Fibroblast of lung (primary cell): Measurements from ENCODE around the gene VEGFC. TPM values are rescaled to one million over a fixed set of nuclear protein-coding genes. Genes with fewer than 3 reads are reported as not detected.

ENCODE experiments used
- DNase-seq, 2 donors: peaks; one replicate each; pipeline versions ENCODE4 v3.0.0 to v3.0.0-alpha.2; 2010; ENCODE audit warnings: low read depth in 2 of 2
- H2AFZ ChIP-seq: 2 replicates; pipeline ENCODE4 v1.5.1; 2012; ENCODE audit warnings: low read length, control low read depth, inconsistent platforms
- H3K27ac ChIP-seq: 2 replicates; pipeline ENCODE4 v1.5.1; 2011; ENCODE audit warnings: low read length, control low read depth; ENCODE audit not compliant: insufficient read depth
- H3K27me3 ChIP-seq: 2 replicates; pipeline ENCODE4 v1.5.1; 2011; ENCODE audit warnings: mild to moderate bottlenecking, low read length; ENCODE audit not compliant: control insufficient read depth, insufficient read depth
- H3K36me3 ChIP-seq: 2 replicates; pipeline ENCODE4 v1.5.1; 2011; ENCODE audit warnings: low read length; ENCODE audit not compliant: control insufficient read depth, insufficient read depth
- H3K4me1 ChIP-seq: 2 replicates; pipeline ENCODE4 v1.5.1; 2011; ENCODE audit warnings: low read length; ENCODE audit not compliant: control insufficient read depth, insufficient read depth; ENCODE audit errors: extremely low read depth
- H3K4me2 ChIP-seq: 2 replicates; pipeline ENCODE4 v1.5.1; 2011; ENCODE audit warnings: low read length, control low read depth; ENCODE audit not compliant: insufficient read depth; ENCODE audit errors: extremely low read depth
- H3K4me3 ChIP-seq, 4 experiments: fragments of 200-600 bp in 1 of 4; sonication (generic) in 1 of 4; replicated peaks in 1 of 4; 2 replicates each; pipeline ENCODE4 v1.5.1; 2011 to 2016; ENCODE audit warnings: low read length in 4 of 4, low read depth in 3 of 4, mild to moderate bottlenecking in 3 of 4, control low read depth in 2 of 4, inconsistent platforms in 1 of 4, mixed read lengths in 1 of 4; ENCODE audit not compliant: insufficient read depth in 1 of 4; ENCODE audit errors: control extremely low read depth in 1 of 4
- H3K79me2 ChIP-seq: 2 replicates; pipeline ENCODE4 v1.5.1; 2012; ENCODE audit warnings: mild to moderate bottlenecking, low read length, inconsistent platforms; ENCODE audit not compliant: control insufficient read depth, insufficient read depth
- H3K9ac ChIP-seq: 2 replicates; pipeline ENCODE4 v1.5.1; 2011; ENCODE audit warnings: mild to moderate bottlenecking, low read length, control low read depth; ENCODE audit not compliant: insufficient read depth
- H3K9me3 ChIP-seq: 2 replicates; pipeline ENCODE4 v1.5.1; 2012; ENCODE audit warnings: low read depth, low read length; ENCODE audit not compliant: control insufficient read depth, insufficient read depth
- H4K20me1 ChIP-seq: 2 replicates; pipeline ENCODE4 v1.5.1; 2011; ENCODE audit warnings: low read length; ENCODE audit not compliant: control insufficient read depth, insufficient read depth; ENCODE audit errors: extremely low read depth
- CTCF ChIP-seq, 2 donors: IDR thresholded peaks in 1 of 2; conservative IDR thresholded peaks in 1 of 2; 1 replicate in 1 of 2; 2 replicates in 1 of 2; pipeline ENCODE4 v1.5.1; 2011 to 2012; ENCODE audit warnings: low read length in 2 of 2, control low read depth in 1 of 2, inconsistent platforms in 1 of 2, low read depth in 1 of 2, mild to moderate bottlenecking in 1 of 2
- EZH2 ChIP-seq: IDR thresholded peaks from 2 replicates; pipeline ENCODE4 v1.5.1; 2012; ENCODE audit warnings: low read length, control low read depth, mild to moderate bottlenecking; ENCODE audit errors: missing control alignments
- polyA plus RNA-seq, 2 donors: library from polyadenylated mRNA; depleted of rRNA in 1 of 2; stranded (reverse) in 1 of 2; unstranded in 1 of 2; fragments of >200 nt; gene quantifications; 2 replicates each; pipeline ENCODE4 v1.2.1, GENCODE V29; 2011 to 2012; ENCODE audit warnings: missing spikeins in 1 of 2
- total RNA-seq: library from RNA; depleted of rRNA; stranded (reverse); fragments of >200 nt; gene quantifications from 2 replicates; pipeline ENCODE4 v1.2.1, GENCODE V29; 2014

The VEGFC gene
- total and polyA plus RNA-seq, 2 donors (not counting 1 experiment from before 2014, with no cell fraction given) = 67.2 to 74.2 TPM

DNA sequence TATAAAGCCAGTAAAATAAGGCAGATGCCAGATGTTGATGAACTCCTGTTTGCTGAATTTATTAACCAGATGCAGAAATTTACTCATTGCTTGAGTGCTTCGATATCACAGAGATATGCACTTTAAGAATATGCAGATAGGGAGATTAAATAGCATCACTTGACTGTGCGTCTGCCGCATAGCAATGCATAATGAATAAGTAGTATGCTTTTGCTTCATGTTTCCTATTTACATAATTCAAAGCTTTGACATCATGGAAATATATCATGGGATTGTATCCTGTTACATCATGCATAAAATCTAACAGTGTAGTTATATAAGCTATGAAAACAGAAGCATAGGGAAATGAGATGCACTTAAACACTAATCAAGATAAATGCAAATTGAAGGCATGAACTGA, 45.9 kb downstream of the VEGFC start:
- H3K27me3 ChIP-seq = no peaks in the 10 kb centered on the region
- no peaks in the 10 kb centered on the region for H3K36me3 ChIP-seq
- no peak overlapping the region for H3K9ac ChIP-seq
- peaks cover 95% of the 10 kb centered on the region for H3K79me2 ChIP-seq
- peak in 1 of 2 donors; percentile 50 for DNase-seq
- H3K4me1 ChIP-seq = no peaks in the 10 kb centered on the region
- peaks cover 2% of the 10 kb centered on the region for H4K20me1 ChIP-seq
- TF ChIP-seq CTCF (conservative IDR thresholded peaks at IDR 0.05 in 1 of 2, IDR thresholded peaks at IDR 0.05 in 1 of 2; ENCODE audit: low read depth in 1 of 2, low read length in 2 of 2) (no peak), EZH2 (no peak)
- no peak overlapping the region for H3K4me3 ChIP-seq
- H3K9me3 ChIP-seq = no peaks in the 10 kb centered on the region
- no peak overlapping the region for H3K27ac ChIP-seq
- H3K4me2 ChIP-seq = no peak overlapping the region
- no peak overlapping the region for H2AFZ ChIP-seq

DNA sequence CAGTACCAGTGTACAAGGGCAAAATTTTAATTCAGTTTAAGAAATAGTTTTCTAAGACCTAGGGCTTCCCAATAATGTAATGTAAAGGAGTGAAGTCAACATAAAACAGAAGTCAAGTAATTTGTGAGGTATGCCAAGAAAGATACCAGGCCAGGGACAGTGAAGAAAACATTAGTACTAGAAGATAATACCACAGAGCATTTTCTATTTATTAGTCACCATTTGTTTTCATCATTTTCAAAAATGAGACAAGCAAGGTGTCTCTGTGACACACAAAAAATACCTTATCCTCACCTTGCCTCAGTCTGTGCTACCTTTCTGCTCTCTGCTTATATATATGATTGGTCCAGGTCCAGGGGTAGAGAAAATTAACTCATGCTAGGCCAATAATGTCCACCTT, 46.8 kb downstream of the VEGFC start:
- Histone ChIP-seq H3K4me2 (no peak overlapping the region), H2AFZ (no peak overlapping the region), H3K27me3 (no peaks in the 10 kb centered on the region), H3K4me1 (no peaks in the 10 kb centered on the region), H3K79me2 (peaks cover 95% of the 10 kb centered on the region), H4K20me1 (peaks cover 2% of the 10 kb centered on the region), H3K4me3 (no peak overlapping the region), H3K27ac (no peak overlapping the region), H3K9ac (no peak overlapping the region), H3K9me3 (no peaks in the 10 kb centered on the region), H3K36me3 (no peaks in the 10 kb centered on the region)
- TF ChIP-seq EZH2 (no peak), CTCF (conservative IDR thresholded peaks at IDR 0.05 in 1 of 2, IDR thresholded peaks at IDR 0.05 in 1 of 2; ENCODE audit: low read depth in 1 of 2, low read length in 2 of 2) (no peak)
- DNase-seq = peak in 1 of 2 donors; percentile 23

- Histone ChIP-seq H3K9ac (no peak overlapping the region), H3K79me2 (peaks cover 90% of the 10 kb centered on the region), H3K4me2 (no peak overlapping the region), H3K27ac (peak overlapping the region; percentile 20), H2AFZ (no peak overlapping the region), H3K4me3 (no peak overlapping the region), H3K27me3 (no peaks in the 10 kb centered on the region), H3K4me1 (no peaks in the 10 kb centered on the region), H3K9me3 (no peaks in the 10 kb centered on the region), H4K20me1 (peaks cover 2% of the 10 kb centered on the region), H3K36me3 (no peaks in the 10 kb centered on the region)
- peak in 1 of 2 donors; percentile 25 for DNase-seq
- no peak for TF ChIP-seq CTCF (conservative IDR thresholded peaks at IDR 0.05 in 1 of 2, IDR thresholded peaks at IDR 0.05 in 1 of 2; ENCODE audit: low read depth in 1 of 2, low read length in 2 of 2)
- no peak for TF ChIP-seq EZH2
Observed at GRCh38 chr4:176744091-176744490, 48.6 kb downstream of the VEGFC start.
